HepG2 (cell line): Measurements from ENCODE around the gene ACBD3. TPM values are rescaled to one million over a fixed set of nuclear protein-coding genes. Genes with fewer than 3 reads are reported as not detected.

ENCODE experiments used
- FLYWCH1 ChIP-seq: sonication (generic); formaldehyde crosslinking; IDR thresholded peaks from 2 replicates; pipeline ENCODE4 v1.8.1; 2023; ENCODE audit warnings: mild to moderate bottlenecking, missing genetic modification reagents
- KLF12 ChIP-seq: sonication (generic); formaldehyde crosslinking; IDR thresholded peaks from 2 replicates; pipeline ENCODE4 v1.4.0; 2020; ENCODE audit warnings: missing genetic modification reagents, borderline replicate concordance
- NFE2L2 ChIP-seq: fragments of 150-350 bp; IDR thresholded peaks from 2 replicates; pipeline ENCODE4 v1.6.1; 2014; ENCODE audit warnings: low read length
- NRL ChIP-seq: sonication (generic); formaldehyde crosslinking; IDR thresholded peaks from 2 replicates; pipeline ENCODE4 v1.5.0; 2020; ENCODE audit warnings: missing genetic modification reagents, mild to moderate bottlenecking, moderate library complexity, borderline replicate concordance
- ZC3H4 ChIP-seq: sonication (generic); formaldehyde crosslinking; IDR thresholded peaks from 2 replicates; pipeline ENCODE4 v1.4.0; 2020; ENCODE audit warnings: missing genetic modification reagents, borderline replicate concordance
- ZKSCAN8 ChIP-seq: IDR thresholded peaks from 2 replicates; pipeline ENCODE4 v1.6.1; 2016; ENCODE audit warnings: borderline replicate concordance, missing genetic modification reagents, missing compliant biosample characterization
- ZNF17 ChIP-seq: sonication (generic); formaldehyde crosslinking; IDR thresholded peaks from 2 replicates; pipeline ENCODE4 v1.5.0; 2020; ENCODE audit warnings: mild to moderate bottlenecking, missing genetic modification reagents
- ZNF264 ChIP-seq: sonication (generic); formaldehyde crosslinking; IDR thresholded peaks from 2 replicates; pipeline ENCODE4 v1.4.0; 2020; ENCODE audit warnings: missing genetic modification reagents
- ZNF547 ChIP-seq: sonication (generic); formaldehyde crosslinking; IDR thresholded peaks from 2 replicates; pipeline ENCODE4 v1.5.1; 2020; ENCODE audit warnings: mild to moderate bottlenecking, missing genetic modification reagents
- ZNF75D ChIP-seq: sonication (generic); formaldehyde crosslinking; IDR thresholded peaks from 2 replicates; pipeline ENCODE4 v1.8.1; 2023; ENCODE audit warnings: missing genetic modification reagents, mild to moderate bottlenecking, borderline replicate concordance
- polyA plus RNA-seq, 8 experiments: library from polyadenylated mRNA; depleted of rRNA in 3 of 8; stranded (reverse) in 7 of 8; unstranded in 1 of 8; fragments of >200 nt; fragmentation: Illumina TruSeq in 4 of 8; extraction: Trizol in 4 of 8; gene quantifications; 2 replicates each; pipeline versions ENCODE4 v1.2.1 to v1.2.3, GENCODE V29; 2011 to 2016; ENCODE audit warnings: low read depth in 4 of 8, missing spikeins in 1 of 8, mixed read lengths in 1 of 8; ENCODE audit not compliant: insufficient read depth in 1 of 8
- total RNA-seq, 5 experiments: library from RNA; depleted of rRNA; stranded (reverse); fragments of >200 nt; fragmentation: Illumina TruSeq; extraction: Trizol; gene quantifications; 2 replicates each; pipeline ENCODE4 v1.2.3, GENCODE V29; 2016; ENCODE audit warnings: low read depth in 1 of 5
- TF ChIP-seq, protein P1 (sequence below): IDR thresholded peaks from 2 replicates; pipeline ENCODE4 v1.6.1; 2016; ENCODE audit warnings: low read depth, control low read depth
- TF ChIP-seq, protein P2 (sequence below): sonication (generic); formaldehyde crosslinking; IDR thresholded peaks from 2 replicates; pipeline ENCODE4 v1.4.0; 2020; ENCODE audit warnings: missing genetic modification reagents
- TF ChIP-seq, protein P3 (sequence below): sonication (generic); formaldehyde crosslinking; IDR thresholded peaks from 2 replicates; pipeline ENCODE4 v1.5.0; 2020; ENCODE audit warnings: mild to moderate bottlenecking, missing genetic modification reagents, moderate library complexity
- TF ChIP-seq, protein P4 (sequence below): sonication (generic); formaldehyde crosslinking; IDR thresholded peaks from 2 replicates; pipeline ENCODE4 v1.5.1; 2020; ENCODE audit warnings: missing genetic modification reagents, mild to moderate bottlenecking, borderline replicate concordance
- TF ChIP-seq, protein P5 (sequence below): sonication (generic); formaldehyde crosslinking; IDR thresholded peaks from 2 replicates; pipeline ENCODE4 v1.5.1; 2020; ENCODE audit warnings: missing genetic modification reagents, mild to moderate bottlenecking, borderline replicate concordance
- TF ChIP-seq, protein P6 (sequence below): sonication (generic); formaldehyde crosslinking; IDR thresholded peaks from 2 replicates; pipeline ENCODE4 v1.5.0; 2020; ENCODE audit warnings: missing genetic modification reagents
- TF ChIP-seq, protein P7 (sequence below): sonication (generic); formaldehyde crosslinking; IDR thresholded peaks from 2 replicates; pipeline ENCODE4 v1.5.1; 2020; ENCODE audit warnings: missing genetic modification reagents, mild to moderate bottlenecking, borderline replicate concordance

Gene ACBD3
- total and polyA plus RNA-seq, 2 of the 13 experiments (the other 11 are each of a cell fraction or from before 2014, with no cell fraction given), result 24.3 to 39.3 TPM

DNA sequence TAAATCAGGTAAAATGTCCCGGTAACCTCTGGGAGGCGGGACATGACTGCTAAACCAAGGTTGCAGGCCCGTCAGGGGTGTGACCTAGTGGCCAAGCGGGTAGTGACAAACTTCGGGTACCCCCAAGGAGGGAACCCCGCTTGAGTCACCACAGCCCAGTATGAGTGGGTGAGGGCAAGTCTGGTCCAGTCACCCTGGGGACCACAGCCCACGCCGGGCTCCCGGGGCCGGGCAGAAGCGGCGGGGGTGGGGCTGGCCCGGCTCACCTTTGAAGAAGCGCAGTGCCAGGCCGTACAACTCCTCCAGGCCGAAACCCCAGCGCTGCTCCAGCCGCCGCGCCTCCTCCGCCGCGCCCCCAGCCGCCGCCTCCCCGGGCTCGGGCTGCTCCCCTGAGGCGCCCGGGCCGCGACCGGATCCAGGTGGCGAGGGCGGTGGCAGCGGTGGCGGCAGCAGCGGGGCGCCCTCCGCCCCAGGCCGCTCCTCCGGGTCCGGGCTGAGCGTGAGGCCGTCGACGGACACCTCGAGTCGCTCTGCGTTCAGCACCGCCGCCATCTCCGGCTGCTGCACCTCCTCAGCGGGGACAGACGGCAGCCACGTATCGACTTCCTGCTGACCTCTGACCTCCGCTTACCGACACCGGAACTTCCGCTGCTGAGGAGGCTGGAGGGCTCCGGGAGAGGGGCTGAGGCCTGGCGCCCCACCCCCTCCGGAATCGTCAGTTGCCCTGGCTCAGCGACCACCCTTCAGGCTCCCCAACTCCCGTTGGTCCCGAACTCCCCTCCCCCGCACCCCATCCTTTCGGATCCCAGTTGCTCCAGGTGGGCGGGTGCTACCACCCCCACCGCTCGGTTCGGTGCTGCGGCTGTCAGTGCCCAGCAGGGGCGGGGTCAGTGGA, at the start of gene ACBD3 (continued):
- TF ChIP-seq, protein P1, sequence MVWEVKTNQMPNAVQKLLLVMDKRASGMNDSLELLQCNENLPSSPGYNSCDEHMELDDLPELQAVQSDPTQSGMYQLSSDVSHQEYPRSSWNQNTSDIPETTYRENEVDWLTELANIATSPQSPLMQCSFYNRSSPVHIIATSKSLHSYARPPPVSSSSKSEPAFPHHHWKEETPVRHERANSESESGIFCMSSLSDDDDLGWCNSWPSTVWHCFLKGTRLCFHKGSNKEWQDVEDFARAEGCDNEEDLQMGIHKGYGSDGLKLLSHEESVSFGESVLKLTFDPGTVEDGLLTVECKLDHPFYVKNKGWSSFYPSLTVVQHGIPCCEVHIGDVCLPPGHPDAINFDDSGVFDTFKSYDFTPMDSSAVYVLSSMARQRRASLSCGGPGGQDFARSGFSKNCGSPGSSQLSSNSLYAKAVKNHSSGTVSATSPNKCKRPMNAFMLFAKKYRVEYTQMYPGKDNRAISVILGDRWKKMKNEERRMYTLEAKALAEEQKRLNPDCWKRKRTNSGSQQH, result peak; percentile 85
- TF ChIP-seq ZNF264 (CRISPR knock-in tag) (no peak), FLYWCH1 (peak; percentile 53; the same call in 1 of the 2 replicates), ZNF17 (no peak), KLF12 (CRISPR knock-in tag) (peak; percentile 76), ZKSCAN8 (CRISPR knock-in tag) (no peak), NRL (CRISPR knock-in tag) (peak; percentile 88; the same call in 1 of the 2 replicates), ZNF547 (CRISPR knock-in tag) (peak; percentile 13; the same call in 1 of the 2 replicates), ZNF75D (CRISPR knock-in tag) (no peak), ZC3H4 (CRISPR knock-in tag) (no peak; the same call in 1 of the 2 replicates), NFE2L2 (no peak)
- TF ChIP-seq, protein P2, sequence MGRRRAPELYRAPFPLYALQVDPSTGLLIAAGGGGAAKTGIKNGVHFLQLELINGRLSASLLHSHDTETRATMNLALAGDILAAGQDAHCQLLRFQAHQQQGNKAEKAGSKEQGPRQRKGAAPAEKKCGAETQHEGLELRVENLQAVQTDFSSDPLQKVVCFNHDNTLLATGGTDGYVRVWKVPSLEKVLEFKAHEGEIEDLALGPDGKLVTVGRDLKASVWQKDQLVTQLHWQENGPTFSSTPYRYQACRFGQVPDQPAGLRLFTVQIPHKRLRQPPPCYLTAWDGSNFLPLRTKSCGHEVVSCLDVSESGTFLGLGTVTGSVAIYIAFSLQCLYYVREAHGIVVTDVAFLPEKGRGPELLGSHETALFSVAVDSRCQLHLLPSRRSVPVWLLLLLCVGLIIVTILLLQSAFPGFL (CRISPR knock-in tag), result no peak
- TF ChIP-seq, protein P3, sequence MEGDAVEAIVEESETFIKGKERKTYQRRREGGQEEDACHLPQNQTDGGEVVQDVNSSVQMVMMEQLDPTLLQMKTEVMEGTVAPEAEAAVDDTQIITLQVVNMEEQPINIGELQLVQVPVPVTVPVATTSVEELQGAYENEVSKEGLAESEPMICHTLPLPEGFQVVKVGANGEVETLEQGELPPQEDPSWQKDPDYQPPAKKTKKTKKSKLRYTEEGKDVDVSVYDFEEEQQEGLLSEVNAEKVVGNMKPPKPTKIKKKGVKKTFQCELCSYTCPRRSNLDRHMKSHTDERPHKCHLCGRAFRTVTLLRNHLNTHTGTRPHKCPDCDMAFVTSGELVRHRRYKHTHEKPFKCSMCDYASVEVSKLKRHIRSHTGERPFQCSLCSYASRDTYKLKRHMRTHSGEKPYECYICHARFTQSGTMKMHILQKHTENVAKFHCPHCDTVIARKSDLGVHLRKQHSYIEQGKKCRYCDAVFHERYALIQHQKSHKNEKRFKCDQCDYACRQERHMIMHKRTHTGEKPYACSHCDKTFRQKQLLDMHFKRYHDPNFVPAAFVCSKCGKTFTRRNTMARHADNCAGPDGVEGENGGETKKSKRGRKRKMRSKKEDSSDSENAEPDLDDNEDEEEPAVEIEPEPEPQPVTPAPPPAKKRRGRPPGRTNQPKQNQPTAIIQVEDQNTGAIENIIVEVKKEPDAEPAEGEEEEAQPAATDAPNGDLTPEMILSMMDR (CRISPR knock-in tag), result peak; percentile 8; the same call in 1 of the 2 replicates
- TF ChIP-seq, protein P4, sequence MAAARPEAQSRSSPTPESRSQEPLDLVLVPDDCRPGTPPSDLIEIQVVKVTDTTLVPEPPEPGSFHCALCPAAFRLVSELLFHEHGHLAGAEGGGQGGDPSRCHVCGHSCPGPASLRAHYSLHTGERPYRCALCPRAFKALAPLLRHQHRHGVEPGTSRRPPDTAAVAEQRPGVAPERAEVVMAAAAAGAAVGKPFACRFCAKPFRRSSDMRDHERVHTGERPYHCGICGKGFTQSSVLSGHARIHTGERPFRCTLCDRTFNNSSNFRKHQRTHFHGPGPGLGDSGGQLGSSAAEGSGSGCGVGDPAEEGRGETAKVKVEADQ (CRISPR knock-in tag), result peak; percentile 60; the same call in 1 of the 2 replicates
- TF ChIP-seq, protein P5, sequence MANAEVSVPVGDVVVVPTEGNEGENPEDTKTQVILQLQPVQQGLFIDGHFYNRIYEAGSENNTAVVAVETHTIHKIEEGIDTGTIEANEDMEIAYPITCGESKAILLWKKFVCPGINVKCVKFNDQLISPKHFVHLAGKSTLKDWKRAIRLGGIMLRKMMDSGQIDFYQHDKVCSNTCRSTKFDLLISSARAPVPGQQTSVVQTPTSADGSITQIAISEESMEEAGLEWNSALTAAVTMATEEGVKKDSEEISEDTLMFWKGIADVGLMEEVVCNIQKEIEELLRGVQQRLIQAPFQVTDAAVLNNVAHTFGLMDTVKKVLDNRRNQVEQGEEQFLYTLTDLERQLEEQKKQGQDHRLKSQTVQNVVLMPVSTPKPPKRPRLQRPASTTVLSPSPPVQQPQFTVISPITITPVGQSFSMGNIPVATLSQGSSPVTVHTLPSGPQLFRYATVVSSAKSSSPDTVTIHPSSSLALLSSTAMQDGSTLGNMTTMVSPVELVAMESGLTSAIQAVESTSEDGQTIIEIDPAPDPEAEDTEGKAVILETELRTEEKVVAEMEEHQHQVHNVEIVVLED (CRISPR knock-in tag), result peak; percentile 84
- TF ChIP-seq, protein P6, sequence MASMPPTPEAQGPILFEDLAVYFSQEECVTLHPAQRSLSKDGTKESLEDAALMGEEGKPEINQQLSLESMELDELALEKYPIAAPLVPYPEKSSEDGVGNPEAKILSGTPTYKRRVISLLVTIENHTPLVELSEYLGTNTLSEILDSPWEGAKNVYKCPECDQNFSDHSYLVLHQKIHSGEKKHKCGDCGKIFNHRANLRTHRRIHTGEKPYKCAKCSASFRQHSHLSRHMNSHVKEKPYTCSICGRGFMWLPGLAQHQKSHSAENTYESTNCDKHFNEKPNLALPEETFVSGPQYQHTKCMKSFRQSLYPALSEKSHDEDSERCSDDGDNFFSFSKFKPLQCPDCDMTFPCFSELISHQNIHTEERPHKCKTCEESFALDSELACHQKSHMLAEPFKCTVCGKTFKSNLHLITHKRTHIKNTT (CRISPR knock-in tag), result no peak
- TF ChIP-seq, protein P7, sequence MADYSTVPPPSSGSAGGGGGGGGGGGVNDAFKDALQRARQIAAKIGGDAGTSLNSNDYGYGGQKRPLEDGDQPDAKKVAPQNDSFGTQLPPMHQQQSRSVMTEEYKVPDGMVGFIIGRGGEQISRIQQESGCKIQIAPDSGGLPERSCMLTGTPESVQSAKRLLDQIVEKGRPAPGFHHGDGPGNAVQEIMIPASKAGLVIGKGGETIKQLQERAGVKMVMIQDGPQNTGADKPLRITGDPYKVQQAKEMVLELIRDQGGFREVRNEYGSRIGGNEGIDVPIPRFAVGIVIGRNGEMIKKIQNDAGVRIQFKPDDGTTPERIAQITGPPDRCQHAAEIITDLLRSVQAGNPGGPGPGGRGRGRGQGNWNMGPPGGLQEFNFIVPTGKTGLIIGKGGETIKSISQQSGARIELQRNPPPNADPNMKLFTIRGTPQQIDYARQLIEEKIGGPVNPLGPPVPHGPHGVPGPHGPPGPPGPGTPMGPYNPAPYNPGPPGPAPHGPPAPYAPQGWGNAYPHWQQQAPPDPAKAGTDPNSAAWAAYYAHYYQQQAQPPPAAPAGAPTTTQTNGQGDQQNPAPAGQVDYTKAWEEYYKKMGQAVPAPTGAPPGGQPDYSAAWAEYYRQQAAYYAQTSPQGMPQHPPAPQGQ, result no peak
